NCI-H2107 treated with DMSO at 0.1 percent for 48 hours (cell line): ENCODE results near the gene RAB11FIP4.

Experiments
- DNase-seq: peaks from one replicate; lab custom pipeline; 2025; ENCODE audit not compliant: unreplicated experiment; lab: John Stamatoyannopoulos, UW

Gene RAB11FIP4

GRCh38 chr17:31582151-31582907 is 190.9 kb downstream of the RAB11FIP4 start:
- no peak for DNase-seq

GRCh38 chr17:31583772-31584356 is 192.4 kb downstream of the RAB11FIP4 start:
- DNase-seq, result no peak

- no peak for DNase-seq
These were observed 193.2 kb downstream of the RAB11FIP4 start for GRCh38 chr17:31584438-31585279.

GRCh38 chr17:31585280-31585630 is 193.8 kb downstream of the RAB11FIP4 start:
- no peak for DNase-seq

- DNase-seq, result no peak
These were observed 195.5 kb downstream of the RAB11FIP4 start for GRCh38 chr17:31586946-31587345.

GRCh38 chr17:31587462-31587861 is 196.0 kb downstream of the RAB11FIP4 start:
- no peak for DNase-seq
